ENCODE data around the gene PRRC2B.
"Not testable (repeated sequence)": the region's sequence is repeated elsewhere in the genome, so short reads cannot be mapped to it uniquely, and the experiment has no call there.

DNA sequence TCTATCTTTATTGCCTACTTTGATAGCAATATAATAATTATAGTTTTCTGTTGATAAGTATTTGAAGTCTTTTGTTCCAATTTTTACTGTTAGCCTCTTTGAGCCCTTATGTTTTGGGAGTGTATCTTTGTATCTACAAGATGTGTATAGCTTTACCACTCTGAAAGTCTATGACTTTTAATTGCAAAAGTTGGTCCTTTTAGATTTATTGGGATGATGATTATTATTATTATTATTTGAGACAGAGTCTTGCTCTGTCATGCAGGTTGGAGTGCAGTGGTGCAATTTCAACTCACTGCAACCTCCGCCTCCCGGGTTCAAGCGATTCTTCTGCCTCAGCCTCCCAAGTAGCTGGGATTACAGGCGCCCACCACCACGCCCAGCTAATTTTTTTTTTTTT lies 78.2 kb downstream of the PRRC2B start:
- TF ChIP-seq CTCF, POLR2A, POLR2AphosphoS5 (IDR thresholded peaks at IDR 0.05): not testable (repeated sequence)

Measured in prostate gland (tissue), 2 donors.